Epithelial cell of alveolus of lung (primary cell): ENCODE measurements around the gene OR51I2. TPM values are rescaled to one million over a fixed set of nuclear protein-coding genes. Genes with fewer than 3 reads are reported as not detected.

ENCODE experiments used
- total RNA-seq: library from RNA; depleted of rRNA; stranded (reverse); fragments of >200 nt; gene quantifications from 2 replicates; pipeline ENCODE4 v1.2.1, GENCODE V29; 2015

OR51I2 gene, protein sequence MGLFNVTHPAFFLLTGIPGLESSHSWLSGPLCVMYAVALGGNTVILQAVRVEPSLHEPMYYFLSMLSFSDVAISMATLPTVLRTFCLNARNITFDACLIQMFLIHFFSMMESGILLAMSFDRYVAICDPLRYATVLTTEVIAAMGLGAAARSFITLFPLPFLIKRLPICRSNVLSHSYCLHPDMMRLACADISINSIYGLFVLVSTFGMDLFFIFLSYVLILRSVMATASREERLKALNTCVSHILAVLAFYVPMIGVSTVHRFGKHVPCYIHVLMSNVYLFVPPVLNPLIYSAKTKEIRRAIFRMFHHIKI
- total RNA-seq, result not detected in 2 replicates

DNA sequence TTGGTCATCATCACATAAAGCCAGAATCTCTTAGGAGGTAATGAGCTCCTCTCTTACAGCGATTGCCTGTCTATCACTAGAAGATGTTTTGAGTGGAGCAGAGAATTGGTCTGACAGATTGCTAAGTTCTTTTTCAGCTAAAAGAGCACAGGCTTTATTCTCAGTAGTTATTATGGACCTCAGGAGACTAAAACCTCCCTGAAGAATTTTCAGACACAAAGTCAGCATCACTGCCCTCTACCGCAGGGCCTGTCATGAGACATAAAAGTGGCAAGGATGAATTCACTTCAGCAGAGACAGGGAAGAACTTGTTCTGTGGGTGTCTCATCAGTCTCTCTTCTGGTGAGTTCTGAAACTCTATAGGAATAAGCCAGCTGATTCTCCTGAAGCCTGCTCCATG is at the start of gene OR51I2:
Gene OR51I2 (plus strand): TSS at position 301 of the 400 bp plus-strand sequence. CDS start 4,166 bp downstream, outside the sequence.

DNA sequence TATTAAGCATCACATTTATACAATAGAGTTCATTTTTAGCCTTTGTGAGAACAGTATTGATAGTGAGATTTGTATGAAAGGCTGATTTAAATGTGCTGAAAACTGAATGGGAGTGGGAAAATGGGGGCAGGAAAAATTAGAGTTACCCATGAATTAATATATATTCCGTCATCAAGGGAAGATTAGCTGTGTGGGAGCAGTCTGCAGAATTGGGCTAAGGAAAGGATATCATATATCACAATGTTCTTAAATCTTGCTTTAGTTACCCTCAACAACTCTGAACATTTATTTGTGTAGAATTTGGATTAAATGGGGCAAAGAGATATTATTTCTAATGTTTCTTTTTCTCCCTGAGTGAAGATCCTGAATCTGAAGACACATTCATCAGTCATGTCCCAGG is 27.3 kb upstream of the OR51I2 start, which contains the start of gene OR51Q1:
Gene OR51Q1 (plus strand): TSS at position 301 of the 400 bp plus-strand sequence. CDS start 90 bp downstream, at position 391.

DNA sequence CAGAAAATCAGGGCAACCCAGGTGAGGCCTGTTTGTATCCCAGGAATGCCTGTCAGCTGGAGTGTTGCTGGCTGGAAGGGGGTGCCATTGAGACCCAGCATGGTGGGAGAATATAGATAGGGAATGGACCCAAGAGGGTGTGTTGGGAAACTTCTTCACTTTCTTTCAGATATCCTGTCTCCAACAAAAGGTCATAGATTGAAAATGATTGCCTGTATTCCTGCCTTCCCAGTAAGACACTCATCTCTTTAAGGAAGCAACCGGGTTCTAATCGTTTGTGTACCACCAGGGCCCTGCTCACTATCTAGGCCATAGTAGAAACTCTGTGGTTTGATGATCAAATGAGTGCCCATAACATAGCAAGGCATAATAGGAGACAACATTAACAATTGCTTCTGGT is 7.7 kb upstream of the OR51I2 start, which contains the start of gene OR51I1:
Gene OR51I1 (minus strand): TSS at position 101 of the 400 bp plus-strand sequence. CDS start 0 bp downstream, at position 101.

DNA sequence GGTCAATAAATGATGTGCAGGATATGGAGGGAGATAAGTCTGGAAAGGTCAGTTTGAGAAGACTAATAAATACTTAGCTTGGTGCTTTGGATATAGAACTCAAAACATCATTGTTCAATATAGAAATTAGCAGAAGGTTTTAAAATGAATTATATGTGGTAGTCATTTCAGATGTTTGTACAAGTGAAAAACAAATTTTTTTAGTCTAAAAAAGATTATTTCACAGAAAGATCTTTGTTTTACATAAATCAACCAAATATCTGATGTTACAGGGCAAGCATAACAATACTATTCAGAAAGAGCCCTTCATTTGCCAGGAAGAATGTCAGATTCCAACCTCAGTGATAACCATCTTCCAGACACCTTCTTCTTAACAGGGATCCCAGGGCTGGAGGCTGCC is 39.3 kb downstream of the OR51I2 start, which contains the start of gene OR52D1:
Gene OR52D1 (plus strand): TSS at position 301 of the 400 bp plus-strand sequence. CDS start 22 bp downstream, at position 323.

Other genes starting within 250 kb of the OR51I2 start
- not detected in 2 replicates for gene OR51V1, start 248.6 kb upstream of the OR51I2 start, total RNA-seq
- not detected in 2 replicates for gene HBB, start 222.3 kb upstream of the OR51I2 start, total RNA-seq
- not detected in 2 replicates for gene HBD, start 214.8 kb upstream of the OR51I2 start, total RNA-seq
- not detected in 2 replicates for gene HBG1, start 199.5 kb upstream of the OR51I2 start, total RNA-seq
- gene HBG2, start 194.5 kb upstream of the OR51I2 start, total RNA-seq, result 1.2 TPM in 1 of 2 replicates, not detected in the other
- gene HBE1, start 179.4 kb upstream of the OR51I2 start, total RNA-seq, result not detected in 2 replicates
- gene OR51B4, start 147.4 kb upstream of the OR51I2 start, total RNA-seq, result not detected in 2 replicates
- not detected in 2 replicates for gene OR51B2, start 125.0 kb upstream of the OR51I2 start, total RNA-seq
- gene OR51B5, start 105.8 kb upstream of the OR51I2 start, total RNA-seq, result not detected in 2 replicates
- not detected in 2 replicates for gene OR51B6, start 97.8 kb upstream of the OR51I2 start, total RNA-seq
- gene OR51M1, start 65.5 kb upstream of the OR51I2 start, total RNA-seq, result not detected in 2 replicates
- not detected in 2 replicates for gene OR51Q1, start 27.2 kb upstream of the OR51I2 start, total RNA-seq
- not detected in 2 replicates for gene OR51I1, start 7.8 kb upstream of the OR51I2 start, total RNA-seq
- not detected in 2 replicates for gene OR52D1, start 39.4 kb downstream of the OR51I2 start, total RNA-seq
- gene UBQLN3, start 60.6 kb downstream of the OR51I2 start, total RNA-seq, result under 0.01 and 0.08 TPM in 2 replicates
- 0.13 and 0.40 TPM in 2 replicates for gene UBQLNL, start 67.4 kb downstream of the OR51I2 start, total RNA-seq
- gene OR52H1, start 99.2 kb downstream of the OR51I2 start, total RNA-seq, result 0.16 TPM in 1 of 2 replicates, not detected in the other
- not detected in 2 replicates for gene OR52B6, start 131.6 kb downstream of the OR51I2 start, total RNA-seq
- 2.6 and 5.6 TPM in 2 replicates for gene TRIM6, start 147.3 kb downstream of the OR51I2 start, total RNA-seq
- 8.0 and 10.4 TPM in 2 replicates for gene TRIM34, start 175.7 kb downstream of the OR51I2 start, total RNA-seq
- gene TRIM5, start 235.8 kb downstream of the OR51I2 start, total RNA-seq, result 28.4 and 30.4 TPM in 2 replicates
- 9.3 and 28.7 TPM in 2 replicates for gene TRIM22, start 240.5 kb downstream of the OR51I2 start, total RNA-seq